HEK293 (cell line): ENCODE measurements around the gene IL1R1.

Experiments used
- CTCF ChIA-PET: fragments of 350-600 bp; formaldehyde crosslinking; extraction: SDS; loops from one replicate; lab custom pipeline; 2021; ENCODE audit warnings: antibody characterized with exemption; lab: Yijun Ruan, JAX
- POLR2A ChIA-PET: fragments of 300-600 bp; formaldehyde crosslinking; extraction: SDS; loops from one replicate; lab custom pipeline; 2020; ENCODE audit warnings: antibody characterized with exemption, inconsistent platforms; lab: Yijun Ruan, JAX
- H3K27ac ChIP-seq: fragments of 200-500 bp; sonication (Bioruptor generic); 2 replicates; pipeline ENCODE4 v1.5.1; 2014; ENCODE audit warnings: low read depth, low read length, control low read depth, inconsistent platforms; ENCODE audit errors: extremely low read depth
- H3K36me3 ChIP-seq, 2 experiments: fragments of 200-500 bp in 1 of 2; sonication (Bioruptor generic) in 1 of 2; 1 replicate in 1 of 2; 2 replicates in 1 of 2; pipeline ENCODE4 v1.5.1; 2014 to 2017; ENCODE audit warnings: inconsistent platforms in 2 of 2, low read length in 2 of 2; ENCODE audit not compliant: control insufficient read depth in 2 of 2, insufficient read depth in 1 of 2
- H3K4me1 ChIP-seq: fragments of 200-500 bp; sonication (Bioruptor generic); 2 replicates; pipeline ENCODE4 v1.5.1; 2014; ENCODE audit warnings: mild to moderate bottlenecking, low read length, inconsistent platforms; ENCODE audit not compliant: control insufficient read depth, insufficient read depth
- H3K4me3 ChIP-seq: 2 replicates; pipeline ENCODE4 v1.5.1; 2011; ENCODE audit warnings: low read depth, mild to moderate bottlenecking, control low read depth, low read length, moderate library complexity
- H3K9me3 ChIP-seq: fragments of 200-500 bp; sonication (Bioruptor generic); 2 replicates; pipeline ENCODE4 v1.5.1; 2014; ENCODE audit warnings: low read depth, low read length, inconsistent platforms; ENCODE audit not compliant: control insufficient read depth, insufficient read depth
- GLI4 ChIP-seq: fragments of 450-650 bp; formaldehyde crosslinking; IDR thresholded peaks from 2 replicates; pipeline ENCODE4 v1.5.1; 2016; ENCODE audit warnings: missing biosample characterization, missing genetic modification characterization
- IKZF3 ChIP-seq: fragments of 450-650 bp; IDR thresholded peaks from 2 replicates; pipeline ENCODE4 v1.5.0; 2018; ENCODE audit warnings: missing biosample characterization, mild to moderate bottlenecking, missing genetic modification characterization, moderate library complexity
- MZF1 ChIP-seq: fragments of 450-650 bp; formaldehyde crosslinking; IDR thresholded peaks from 2 replicates; pipeline ENCODE4 v1.5.1; 2017; ENCODE audit warnings: missing biosample characterization, missing genetic modification characterization, borderline replicate concordance
- PRDM2 ChIP-seq: fragments of 450-650 bp; formaldehyde crosslinking; IDR thresholded peaks from 2 replicates; pipeline ENCODE4 v1.5.1; 2016; ENCODE audit warnings: missing biosample characterization, missing genetic modification characterization, borderline replicate concordance
- PRDM4 ChIP-seq: fragments of 450-650 bp; formaldehyde crosslinking; IDR thresholded peaks from 2 replicates; pipeline ENCODE4 v1.5.1; 2017; ENCODE audit warnings: missing biosample characterization, missing genetic modification characterization
- ZBTB10 ChIP-seq: fragments of 450-650 bp; formaldehyde crosslinking; IDR thresholded peaks from 2 replicates; pipeline ENCODE4 v1.5.1; 2016; ENCODE audit warnings: missing biosample characterization, missing genetic modification characterization
- ZBTB11 ChIP-seq: fragments of 450-650 bp; formaldehyde crosslinking; conservative IDR thresholded peaks from 2 replicates; pipeline ENCODE4 v1.5.1; 2016; ENCODE audit warnings: low read depth, missing biosample characterization, missing genetic modification characterization
- ZNF18 ChIP-seq: fragments of 450-650 bp; formaldehyde crosslinking; IDR thresholded peaks from 2 replicates; pipeline ENCODE4 v1.5.1; 2016; ENCODE audit warnings: missing biosample characterization, missing genetic modification characterization
- ZNF23 ChIP-seq: fragments of 450-650 bp; formaldehyde crosslinking; IDR thresholded peaks from 2 replicates; pipeline ENCODE4 v1.5.1; 2016; ENCODE audit warnings: missing biosample characterization, missing genetic modification characterization, borderline replicate concordance
- ZNF239 ChIP-seq: fragments of 450-650 bp; formaldehyde crosslinking; IDR thresholded peaks from 2 replicates; pipeline ENCODE4 v1.5.1; 2016; ENCODE audit warnings: missing biosample characterization, missing genetic modification characterization
- ZNF433 ChIP-seq: fragments of 450-650 bp; formaldehyde crosslinking; IDR thresholded peaks from 2 replicates; pipeline ENCODE4 v1.5.1; 2016; ENCODE audit warnings: missing biosample characterization, missing genetic modification characterization, low read depth
- ZNF548 ChIP-seq: fragments of 450-650 bp; formaldehyde crosslinking; IDR thresholded peaks from 2 replicates; pipeline ENCODE4 v1.5.1; 2016; ENCODE audit warnings: missing biosample characterization, missing genetic modification characterization
- ZNF560 ChIP-seq: fragments of 450-650 bp; formaldehyde crosslinking; IDR thresholded peaks from 2 replicates; pipeline ENCODE4 v1.5.1; 2017; ENCODE audit warnings: missing biosample characterization, missing genetic modification characterization, borderline replicate concordance
- ZNF610 ChIP-seq: fragments of 450-650 bp; formaldehyde crosslinking; IDR thresholded peaks from 2 replicates; pipeline ENCODE4 v1.5.1; 2016; ENCODE audit warnings: missing biosample characterization, missing genetic modification characterization, borderline replicate concordance
- ZNF626 ChIP-seq: fragments of 450-650 bp; sonication (Bioruptor Pico); formaldehyde crosslinking; IDR thresholded peaks from 2 replicates; pipeline ENCODE4 v1.5.1; 2018; ENCODE audit warnings: missing biosample characterization, missing genetic modification characterization, inconsistent platforms
- ZSCAN4 ChIP-seq: fragments of 450-650 bp; formaldehyde crosslinking; IDR thresholded peaks from 2 replicates; pipeline ENCODE4 v1.5.1; 2017; ENCODE audit warnings: missing biosample characterization, missing genetic modification characterization

Gene IL1R1

GRCh38 chr2:102166189-102166845 lies 23.8 kb downstream of the IL1R1 start (continued):
- TF ChIP-seq ZBTB10: no peak
- no peak for TF ChIP-seq ZSCAN4 (tag by site-specific recombination)
- TF ChIP-seq, all 188 proteins: peak for 0

GRCh38 chr2:102168026-102168771 lies 25.7 kb downstream of the IL1R1 start:
- H3K36me3 ChIP-seq: no peaks in the 10 kb centered on the region
- ChIA-PET POLR2A (no interaction called here), CTCF (no interaction called here)
- no peaks in the 10 kb centered on the region for H3K9me3 ChIP-seq
- no peak overlapping the region for H3K27ac ChIP-seq
- no peak overlapping the region for H3K4me3 ChIP-seq
- no peaks in the 10 kb centered on the region for H3K4me1 ChIP-seq
- TF ChIP-seq ZBTB11 (tag by site-specific recombination) (no peak), ZNF610 (no peak), ZNF433 (tag by site-specific recombination) (no peak), ZNF18 (tag by site-specific recombination) (no peak), ZNF560 (tag by site-specific recombination) (no peak), ZNF626 (no peak), ZNF23 (tag by site-specific recombination) (no peak), IKZF3 (no peak), MZF1 (tag by site-specific recombination) (no peak), ZNF239 (tag by site-specific recombination) (no peak), PRDM2 (tag by site-specific recombination) (no peak), GLI4 (tag by site-specific recombination) (no peak), ZNF548 (tag by site-specific recombination) (no peak), PRDM4 (tag by site-specific recombination) (no peak)
